ENCODE data around the gene B4GALT5. TPM values are rescaled to one million over a fixed set of nuclear protein-coding genes. Genes with fewer than 3 reads are reported as not detected.

B4GALT5 gene
- total RNA-seq, 1 experiment from 2014 or later: 77.0 TPM

DNA sequence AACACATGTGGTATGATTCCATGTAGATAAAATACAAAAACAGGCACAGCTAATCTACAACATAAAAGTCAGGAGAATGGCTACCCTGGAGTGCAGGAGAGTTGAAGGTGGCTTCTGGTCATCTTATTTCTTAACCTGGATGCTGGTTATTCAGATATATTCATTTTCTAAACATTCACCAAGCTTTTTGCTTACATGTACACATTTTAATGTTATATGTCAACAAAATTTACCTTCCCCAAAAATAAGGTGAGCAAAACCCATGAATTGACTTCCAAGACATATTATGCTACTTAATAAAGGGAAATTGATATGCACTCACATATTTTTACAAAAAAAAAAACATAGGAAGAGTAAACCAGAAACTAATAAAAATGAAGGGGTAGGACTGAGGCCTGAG is 50.6 kb downstream of the B4GALT5 start:
- Mint-ChIP-seq H3K27ac (peak overlapping the region in 2 of 3 experiments; percentile 6 to 81; a peak in 2 of 7 replicates), H3K4me1 (peaks cover 35 to 46% of the 10 kb centered on the region in 2 experiments), H3K9me3 (no peaks in the 10 kb centered on the region), H3K4me3 (no peak overlapping the region), H3K27me3 (ENCODE audit: low read depth) (no peaks in the 10 kb centered on the region), H3K36me3 (ENCODE audit: insufficient read depth in 1 of 3, low read depth in 3 of 3) (no peaks in the 10 kb centered on the region)
- Histone ChIP-seq H3K4ac (ENCODE audit: low read depth, low read length) (no peak overlapping the region), H3K79me2 (ENCODE audit: insufficient read depth, low read length) (peaks cover 56% of the 10 kb centered on the region; the same call in 1 of the 2 replicates), H2BK12ac (ENCODE audit: insufficient read length, low read depth, low read length) (no peak overlapping the region), H3K27ac (ENCODE audit: insufficient read length, low read depth, low read length) (no peak overlapping the region), H3T11ph (ENCODE audit: low read length) (no peak overlapping the region), H3K27me3 (ENCODE audit: insufficient read depth, low read length) (no peaks in the 10 kb centered on the region), H3K4me1 (ENCODE audit: insufficient read depth, low read length) (peaks cover 16% of the 10 kb centered on the region), H3K14ac (ENCODE audit: insufficient read depth, low read length) (no peak overlapping the region), H2BK5ac (ENCODE audit: insufficient read length, low read length) (no peak overlapping the region), H2AK5ac (ENCODE audit: insufficient read length, low read length) (no peak overlapping the region), H3K9me3 (ENCODE audit: control insufficient read depth, low read depth, low read length) (no peaks in the 10 kb centered on the region), H2AFZ (ENCODE audit: low read length) (no peak overlapping the region), H2BK15ac (ENCODE audit: low read depth, low read length) (no peak overlapping the region), H3K18ac (ENCODE audit: insufficient read length, low read depth, low read length) (no peak overlapping the region), H4K91ac (ENCODE audit: insufficient read length, low read depth, low read length) (no peak overlapping the region), H3K9ac (ENCODE audit: extremely low read depth, insufficient read length, low read length) (no peak overlapping the region), H4K20me1 (ENCODE audit: control insufficient read depth, insufficient read depth, insufficient read length) (no peaks in the 10 kb centered on the region), H3K79me1 (ENCODE audit: insufficient read depth, low read depth, low read length, poor library complexity, severe bottlenecking) (no peaks in the 10 kb centered on the region), H3K56ac (ENCODE audit: insufficient read length, low read depth, low read length) (no peak overlapping the region), H4K8ac (replicated peaks; ENCODE audit: insufficient read length, low read depth, low read length) (no peak overlapping the region), H2BK120ac (ENCODE audit: low read depth, low read length, poor library complexity, severe bottlenecking) (no peak overlapping the region), H3K23ac (ENCODE audit: insufficient read length, low read depth, low read length) (no peak overlapping the region), H3K23me2 (ENCODE audit: insufficient read length, low read depth, low read length, poor library complexity, severe bottlenecking) (no peaks in the 10 kb centered on the region), H2BK20ac (ENCODE audit: low read depth, low read length, poor library complexity, severe bottlenecking) (no peak overlapping the region), H3K4me2 (ENCODE audit: insufficient read depth, insufficient read length, low read length) (no peak overlapping the region), H4K5ac (ENCODE audit: insufficient read length, low read depth, low read length) (no peak overlapping the region)
- no peak for TF ChIP-seq CTCF (conservative IDR thresholded peaks at IDR 0.05)
- no peak for DNase-seq
